H1 (cell line): ENCODE data around the gene TMEM82. TPM values are rescaled to one million over a fixed set of nuclear protein-coding genes. Genes with fewer than 3 reads are reported as not detected.

Experiments used
- CTCF ChIA-PET: fragments of 300-600 bp; sonication (Branson Sonifier 250); formaldehyde crosslinking; loops from one replicate; lab custom pipeline; 2021; ENCODE audit not compliant: partially characterized antibody; lab: Charles Lee
- POLR2A ChIA-PET: fragments of 300-600 bp; sonication (Branson Sonifier 250); formaldehyde crosslinking; loops from one replicate; lab custom pipeline; 2021; ENCODE audit warnings: inconsistent platforms; ENCODE audit not compliant: partially characterized antibody; lab: Charles Lee
- DNase-seq, 2 experiments: peaks; one replicate each; pipeline versions ENCODE4 v3.0.0 to v3.0.0-alpha.2; 2010 to 2022; ENCODE audit warnings: low spot score in 2 of 2, low read depth in 1 of 2, mixed read lengths in 1 of 2
- FAIRE-seq: peaks from 2 replicates; lab custom pipeline; 2011; peaks lifted over from hg19 to GRCh38; lab: Jason Lieb, UNC
- H2AFZ ChIP-seq: 2 replicates; pipeline ENCODE4 v1.8.1; 2012; ENCODE audit warnings: low read length, inconsistent platforms
- H2AK5ac ChIP-seq: 2 replicates; pipeline ENCODE4 v1.6.1; 2013; ENCODE audit warnings: low read depth, low read length
- H2BK120ac ChIP-seq: replicated peaks from 2 replicates; pipeline ENCODE3; 2013; ENCODE audit warnings: low read depth, low read length, inconsistent platforms
- H2BK12ac ChIP-seq: 2 replicates; pipeline ENCODE4 v1.6.1; 2013; ENCODE audit warnings: low read depth, low read length
- H2BK15ac ChIP-seq: 2 replicates; pipeline ENCODE4 v1.6.1; 2013; ENCODE audit warnings: low read length
- H2BK20ac ChIP-seq: 2 replicates; pipeline ENCODE4 v1.6.1; 2013; ENCODE audit warnings: low read length
- H2BK5ac ChIP-seq: 2 replicates; pipeline ENCODE4 v1.6.1; 2013; ENCODE audit warnings: low read depth, low read length
- H3K14ac ChIP-seq: 2 replicates; pipeline ENCODE4 v1.6.1; 2013; ENCODE audit warnings: inconsistent platforms; ENCODE audit not compliant: insufficient read length
- H3K18ac ChIP-seq: 2 replicates; pipeline ENCODE4 v1.6.1; 2013; ENCODE audit warnings: low read length; ENCODE audit errors: extremely low read depth
- H3K23ac ChIP-seq: 2 replicates; pipeline ENCODE4 v1.6.1; 2013; ENCODE audit warnings: inconsistent platforms; ENCODE audit not compliant: insufficient read length
- H3K23me2 ChIP-seq: 2 replicates; pipeline ENCODE4 v1.6.1; 2013; ENCODE audit warnings: low read depth, low read length
- H3K27ac ChIP-seq: 2 replicates; pipeline ENCODE4 v1.6.1; 2011; ENCODE audit warnings: low read depth, low read length, inconsistent platforms
- H3K27me3 ChIP-seq, 4 experiments: replicated peaks in 1 of 4; 1 replicate in 1 of 4; 2 replicates in 3 of 4; pipeline versions ENCODE4 v1.6.1 to v1.8.1; 2011 to 2013; ENCODE audit warnings: low read length in 3 of 4, mild to moderate bottlenecking in 3 of 4, inconsistent platforms in 2 of 4, mixed read lengths in 2 of 4, moderate library complexity in 1 of 4; ENCODE audit not compliant: control insufficient read depth in 3 of 4, insufficient read depth in 3 of 4; ENCODE audit errors: extremely low read depth in 1 of 4
- H3K36me3 ChIP-seq, 4 experiments: 2 replicates each; pipeline versions ENCODE4 v1.6.1 to v1.8.1; 2011 to 2013; ENCODE audit warnings: mild to moderate bottlenecking in 4 of 4, low read length in 3 of 4, moderate library complexity in 2 of 4, control low read depth in 1 of 4, inconsistent platforms in 1 of 4; ENCODE audit not compliant: insufficient read depth in 4 of 4, control insufficient read depth in 2 of 4
- H3K4ac ChIP-seq: replicated peaks from 2 replicates; pipeline ENCODE3; 2013; ENCODE audit warnings: low read length, low read depth, mixed read lengths, inconsistent platforms; ENCODE audit not compliant: insufficient read length
- H3K4me1 ChIP-seq, 4 experiments: replicated peaks in 1 of 4; 1 replicate in 1 of 4; 2 replicates in 3 of 4; pipeline versions ENCODE4 v1.6.1 to v1.8.1; 2011 to 2013; ENCODE audit warnings: low read length in 3 of 4, inconsistent platforms in 2 of 4, mixed read lengths in 1 of 4; ENCODE audit not compliant: insufficient read depth in 4 of 4, control insufficient read depth in 3 of 4
- H3K4me2 ChIP-seq, 2 experiments: 2 replicates each; pipeline versions ENCODE4 v1.6.1 to v1.8.1; 2011 to 2013; ENCODE audit warnings: low read depth in 2 of 2, low read length in 2 of 2, control low read depth in 1 of 2, inconsistent platforms in 1 of 2, mild to moderate bottlenecking in 1 of 2; ENCODE audit not compliant: insufficient read depth in 1 of 2
- H3K4me3 ChIP-seq, 4 experiments: fragments of 200-600, 300-600 bp in 1 of 4; sonication (generic), shearing (Covaris generic), sonication (Bioruptor Twin) in 1 of 4; 2 replicates each; pipeline versions ENCODE4 v1.5.1 to v1.8.1; 2011 to 2016; ENCODE audit warnings: low read length in 4 of 4, low read depth in 3 of 4, control low read depth in 2 of 4, inconsistent platforms in 2 of 4, mild to moderate bottlenecking in 2 of 4, mixed read lengths in 1 of 4, moderate library complexity in 1 of 4; ENCODE audit not compliant: insufficient read depth in 2 of 4; ENCODE audit errors: extremely low read depth in 1 of 4
- H3K56ac ChIP-seq: replicated peaks from 2 replicates; pipeline ENCODE3; 2013; ENCODE audit warnings: low read depth, mild to moderate bottlenecking, mixed read lengths, low read length, inconsistent platforms; ENCODE audit not compliant: insufficient read length
- H3K79me1 ChIP-seq: 2 replicates; pipeline ENCODE4 v1.6.1; 2013; ENCODE audit warnings: low read depth, low read length, control low read depth
- H3K79me2 ChIP-seq, 2 experiments: 2 replicates each; pipeline versions ENCODE4 v1.6.1 to v1.8.1; 2012 to 2013; ENCODE audit warnings: low read length in 2 of 2, mild to moderate bottlenecking in 2 of 2, inconsistent platforms in 1 of 2; ENCODE audit not compliant: insufficient read depth in 2 of 2, control insufficient read depth in 1 of 2
- H3K9ac ChIP-seq, 4 experiments: replicated peaks in 1 of 4; 1 replicate in 1 of 4; 2 replicates in 3 of 4; pipeline versions ENCODE4 v1.6.1 to v1.8.1; 2011 to 2013; ENCODE audit warnings: low read depth in 3 of 4, low read length in 3 of 4, control low read depth in 2 of 4, mild to moderate bottlenecking in 2 of 4, moderate library complexity in 2 of 4, inconsistent platforms in 1 of 4; ENCODE audit errors: extremely low read depth in 1 of 4
- H3K9me3 ChIP-seq, 2 experiments: 2 replicates each; pipeline versions ENCODE4 v1.6.1 to v1.8.1; 2012 to 2013; ENCODE audit warnings: mild to moderate bottlenecking in 2 of 2, moderate library complexity in 2 of 2, control low read depth in 1 of 2, inconsistent platforms in 1 of 2, low read depth in 1 of 2, low read length in 1 of 2, mixed read lengths in 1 of 2; ENCODE audit not compliant: insufficient read depth in 2 of 2
- H4K20me1 ChIP-seq, 2 experiments: replicated peaks in 1 of 2; 2 replicates each; pipeline versions ENCODE3 to v1.8.1; 2011 to 2013; ENCODE audit warnings: inconsistent platforms in 2 of 2, low read length in 2 of 2, mild to moderate bottlenecking in 1 of 2; ENCODE audit not compliant: insufficient read depth in 2 of 2, control insufficient read depth in 1 of 2
- H4K5ac ChIP-seq: 2 replicates; pipeline ENCODE4 v1.6.1; 2013; ENCODE audit warnings: low read length, low read depth, mixed read lengths, inconsistent platforms; ENCODE audit not compliant: insufficient read length
- H4K8ac ChIP-seq: 2 replicates; pipeline ENCODE4 v1.8.0; 2013; ENCODE audit warnings: mild to moderate bottlenecking, moderate library complexity, low read length, inconsistent platforms; ENCODE audit not compliant: insufficient read depth; ENCODE audit errors: extremely low read depth
- H4K91ac ChIP-seq: replicated peaks from 2 replicates; pipeline ENCODE3; 2013; ENCODE audit warnings: low read length, mixed read lengths, inconsistent platforms; ENCODE audit not compliant: insufficient read length
- ASH2L ChIP-seq: fragments of 200-600, 300-600 bp; sonication (generic); IDR thresholded peaks from one replicate; pipeline ENCODE4 v1.7.1; 2017; ENCODE audit warnings: low read length
- ATF2 ChIP-seq: IDR thresholded peaks from 2 replicates; pipeline ENCODE4 v1.6.1; 2012; ENCODE audit warnings: low read length, inconsistent platforms
- FOSL1 ChIP-seq: IDR thresholded peaks from 2 replicates; pipeline ENCODE4 v1.6.1; 2011; ENCODE audit warnings: mild to moderate bottlenecking, low read depth, low read length, moderate library complexity; ENCODE audit not compliant: insufficient read depth
- KDM4A ChIP-seq: IDR thresholded peaks from one replicate; pipeline ENCODE4 v1.7.1; 2012; ENCODE audit warnings: low read depth, mild to moderate bottlenecking, moderate library complexity, low read length, inconsistent platforms; ENCODE audit not compliant: severe bottlenecking
- MAFK ChIP-seq: IDR thresholded peaks from 2 replicates; pipeline ENCODE4 v1.6.1; 2012; ENCODE audit warnings: low read depth, mild to moderate bottlenecking, improper control_type of control experiment, low read length
- SP2 ChIP-seq: IDR thresholded peaks from 2 replicates; pipeline ENCODE4 v1.6.1; 2012; ENCODE audit warnings: mild to moderate bottlenecking, low read length, inconsistent platforms
- SP4 ChIP-seq: IDR thresholded peaks from 2 replicates; pipeline ENCODE4 v1.6.1; 2012; ENCODE audit warnings: low read length, inconsistent platforms
- TAF7 ChIP-seq: optimal IDR thresholded peaks from 2 replicates; pipeline ENCODE3; 2011; ENCODE audit warnings: low read depth, mild to moderate bottlenecking, inconsistent platforms, low read length, moderate library complexity, borderline replicate concordance
- TCF12 ChIP-seq: IDR thresholded peaks from 2 replicates; pipeline ENCODE4 v1.6.1; 2011; ENCODE audit warnings: low read depth, mild to moderate bottlenecking, low read length
- USF2 ChIP-seq: IDR thresholded peaks from 2 replicates; pipeline ENCODE4 v1.6.1; 2011; ENCODE audit warnings: low read length, improper control_type of control experiment
- WGBS, 2 experiments: shearing (Covaris generic) in 1 of 2; methylation state at CpG; one replicate each; pipeline versions ENCODE4 v1.1.6 to v1.1.7; 2013 to 2015; ENCODE audit warnings: low lambda C conversion rate in 2 of 2, mixed read lengths in 2 of 2, inconsistent platforms in 1 of 2, low coverage in 1 of 2, missing lambda C conversion rate in 1 of 2; ENCODE audit not compliant: insufficient replicate concordance in 2 of 2, insufficient coverage in 1 of 2, insufficient read length in 1 of 2; ENCODE audit errors: extremely low coverage in 1 of 2, missing lambda C conversion rate in 1 of 2; 5-methylcytosine and 5-hydroxymethylcytosine counted together
- polyA plus RNA-seq, 7 experiments: library from polyadenylated mRNA; depleted of rRNA in 3 of 7; stranded (reverse) in 5 of 7; unstranded in 2 of 7; fragments of >200 nt in 5 of 7; fragments of 200-250 nt in 2 of 7; gene quantifications; 1 replicate in 5 of 7; 2 replicates in 1 of 7; 4 replicates in 1 of 7; pipeline versions ENCODE4 v1.2.1 to v1.2.3, GENCODE V29; 2011 to 2013; ENCODE audit warnings: missing spikeins in 2 of 7, mixed read lengths in 2 of 7
- total RNA-seq: library from RNA; stranded (reverse); fragmentation: NEBNext Ultra II Directional; extraction: Animal tissue kit (Norgen Biotek cat#: 25700); gene quantifications from 2 replicates; pipeline ENCODE4 v1.2.1, GENCODE V29; 2021

The TMEM82 gene
- total and polyA plus RNA-seq, 2 of the 8 experiments (the other 6 are each of a cell fraction or from before 2014, with no cell fraction given), result 0.32 to 2.1 TPM

DNA sequence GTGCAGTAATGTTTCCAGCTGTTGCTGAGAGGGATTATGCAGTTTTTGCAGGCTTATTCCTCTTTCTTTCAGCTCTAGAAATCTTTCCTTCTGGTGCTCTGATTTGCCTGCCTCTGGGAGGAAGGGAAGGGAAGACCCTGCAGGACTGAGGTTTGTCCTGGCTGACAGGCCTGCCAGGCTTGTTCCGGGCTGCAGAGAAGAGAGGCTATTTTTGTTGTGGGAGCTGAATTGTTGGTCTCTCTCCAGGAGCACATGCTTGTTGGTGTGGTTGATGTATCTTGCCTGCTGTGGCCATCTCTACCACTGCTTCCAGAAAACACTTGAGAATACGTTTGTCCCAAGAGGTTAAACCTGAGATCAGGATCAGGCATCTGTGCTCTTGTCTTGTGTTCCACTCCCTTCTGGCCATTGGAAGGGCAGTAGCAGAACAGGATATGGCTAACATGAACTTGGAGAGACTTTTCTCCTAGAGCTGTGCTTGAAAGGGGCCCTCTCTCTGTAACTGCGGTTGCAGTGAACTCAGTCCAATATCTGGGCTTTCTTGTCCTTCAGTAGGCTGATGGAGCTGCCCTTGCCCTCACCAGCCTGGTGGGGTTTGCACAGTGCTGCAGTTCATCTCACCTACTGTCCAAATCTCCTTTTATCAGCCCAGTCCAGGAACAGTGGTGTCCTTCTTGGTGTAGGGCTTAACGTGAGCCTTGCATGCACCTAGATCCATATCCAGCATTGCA lies 27.7 kb upstream of the TMEM82 start:
- ChIA-PET CTCF (interaction anchor here (0.6 to 1.3 kb wide), 4 partner anchors 13 to 111 kb away, joined by 3 to 6 read pairs (median 4); no protein-coding TSS in a partner anchor), POLR2A (no interaction called here)
- Histone ChIP-seq H3K79me1 (peaks cover 2% of the 10 kb centered on the region; the same call in 1 of the 2 replicates), H2AK5ac (no peak overlapping the region), H3K14ac (no peak overlapping the region), H3K23me2 (no peaks in the 10 kb centered on the region), H4K20me1 (peaks cover 0 to 7% of the 10 kb centered on the region in 2 experiments), H3K23ac (no peak overlapping the region), H4K5ac (no peak overlapping the region), H3K27me3 (no peaks in the 10 kb centered on the region), H3K9ac (no peak overlapping the region; a peak in 1 of 7 replicates), H3K36me3 (peaks cover 0 to 14% (median 5%) of the 10 kb centered on the region in 4 experiments; a peak in 4 of 8 replicates), H3K4me3 (no peak overlapping the region), H3K18ac (no peak overlapping the region), H3K4me2 (no peak overlapping the region), H3K4ac (no peak overlapping the region), H2BK120ac (no peak overlapping the region), H2BK15ac (no peak overlapping the region), H2BK5ac (no peak overlapping the region), H3K9me3 (no peaks in the 10 kb centered on the region), H2BK12ac (no peak overlapping the region), H2BK20ac (no peak overlapping the region), H3K4me1 (no peaks in the 10 kb centered on the region), H3K56ac (no peak overlapping the region), H3K79me2 (no peaks in the 10 kb centered on the region), H3K27ac (no peak overlapping the region), H4K91ac (no peak overlapping the region), H4K8ac (no peak overlapping the region), H2AFZ (no peak overlapping the region)
- DNase-seq (no peak), FAIRE-seq (no peak)
- WGBS, 2 experiments, result 83% methylated on average over 4 of the region's 4 CpGs; no CpG with 5 or more reads in 1 of the 2 experiments
- TF ChIP-seq KDM4A (no peak), TAF7 (no peak), TCF12 (no peak), USF2 (no peak), MAFK (no peak), ASH2L (no peak), SP4 (no peak), SP2 (no peak), FOSL1 (no peak), ATF2 (no peak)
